Testis (tissue), 2 donors: ENCODE measurements around the gene GJA5.

Source experiments
- CTCF ChIP-seq, 3 experiments: fragments of 450-650 bp in 2 of 3; fragments of 200-600 bp in 1 of 3; sonication (generic) in 1 of 3; IDR thresholded peaks; one replicate each; pipeline ENCODE4 v1.5.1; 2016 to 2019; ENCODE audit warnings: antibody characterized with exemption in 3 of 3, mild to moderate bottlenecking in 2 of 3, moderate library complexity in 1 of 3
- POLR2A ChIP-seq: fragments of 450-650 bp; IDR thresholded peaks from one replicate; pipeline ENCODE4 v1.6.1; 2017; ENCODE audit warnings: antibody characterized with exemption, mild to moderate bottlenecking, moderate library complexity

GRCh38 chr1:147771226-147772125 is 11.1 kb upstream of the GJA5 start:
- TF ChIP-seq CTCF (IDR thresholded peaks at IDR 0.05): no peak
- TF ChIP-seq POLR2A: no peak
